RPMI7951 (cell line): ENCODE data around the gene MATR3. TPM values are rescaled to one million over a fixed set of nuclear protein-coding genes. Genes with fewer than 3 reads are reported as not detected.

Source experiments
- total RNA-seq: library from RNA; depleted of rRNA; stranded (reverse); fragments of >200 nt; shearing (Covaris generic); gene quantifications from 2 replicates; pipeline ENCODE4 v1.2.3, GENCODE V29; 2014; rRNA removed

Gene MATR3
- total RNA-seq, 1 experiment from 2014 or later: 241 TPM

Other genes starting within 250 kb of the MATR3 start
- 21.4 and 24.9 TPM in 2 replicates for gene SIL1, start 95.4 kb upstream of the MATR3 start, total RNA-seq
- 34.9 and 45.4 TPM in 2 replicates for gene PAIP2, start 48.1 kb downstream of the MATR3 start, total RNA-seq
- gene SLC23A1, start 89.6 kb downstream of the MATR3 start, total RNA-seq: not detected in 2 replicates
- gene MZB1, start 96.2 kb downstream of the MATR3 start, total RNA-seq: not detected in 2 replicates
- gene PROB1, start 101.4 kb downstream of the MATR3 start, total RNA-seq: 0.10 and 0.12 TPM in 2 replicates
- gene SPATA24, start 110.3 kb downstream of the MATR3 start, total RNA-seq: 4.7 and 6.1 TPM in 2 replicates
- gene DNAJC18, start 145.8 kb downstream of the MATR3 start, total RNA-seq: 8.7 and 10.3 TPM in 2 replicates
- gene ECSCR, start 169.0 kb downstream of the MATR3 start, total RNA-seq: 0.29 and 0.60 TPM in 2 replicates
- not detected in 2 replicates for gene SMIM33, start 177.3 kb downstream of the MATR3 start, total RNA-seq
- 9.7 and 10.4 TPM in 2 replicates for gene STING1, start 189.0 kb downstream of the MATR3 start, total RNA-seq